Brain pericyte (primary cell): Measurements from ENCODE around the gene NEK6.

Experiments
- DNase-seq: peaks from one replicate; pipeline ENCODE4 v3.0.0-alpha.2; 2012; ENCODE audit warnings: low read depth, low spot score

NEK6 gene

GRCh38 chr9:124342776-124343485 lies 85.2 kb downstream of the NEK6 start:
- peak; percentile 92 for DNase-seq

- DNase-seq = no peak
Measured at GRCh38 chr9:124343533-124344290, 86.0 kb downstream of the NEK6 start.

- DNase-seq = no peak
Measured at GRCh38 chr9:124344291-124345050, 86.7 kb downstream of the NEK6 start.

- DNase-seq = no peak
Measured at GRCh38 chr9:124345063-124345462, 87.3 kb downstream of the NEK6 start.

- DNase-seq = no peak
Measured at GRCh38 chr9:124345751-124346281, 88.1 kb downstream of the NEK6 start.

- DNase-seq = no peak
Measured at GRCh38 chr9:124346347-124347163, 88.8 kb downstream of the NEK6 start.

- no peak for DNase-seq
Measured at GRCh38 chr9:124347206-124347967, 89.6 kb downstream of the NEK6 start.

- no peak for DNase-seq
Measured at GRCh38 chr9:124347968-124348358, 90.2 kb downstream of the NEK6 start.

- DNase-seq = no peak
Measured at GRCh38 chr9:124348363-124348762, 90.6 kb downstream of the NEK6 start.

GRCh38 chr9:124348831-124349230 lies 91.1 kb downstream of the NEK6 start:
- no peak for DNase-seq

GRCh38 chr9:124349267-124349666 lies 91.5 kb downstream of the NEK6 start:
- DNase-seq = no peak

- no peak for DNase-seq
Measured at GRCh38 chr9:124349675-124350493, 92.1 kb downstream of the NEK6 start.

- no peak for DNase-seq
Measured at GRCh38 chr9:124350494-124351263, 92.9 kb downstream of the NEK6 start.

GRCh38 chr9:124351672-124352468 lies 94.1 kb downstream of the NEK6 start:
- DNase-seq = no peak

GRCh38 chr9:124352616-124353015 lies 94.9 kb downstream of the NEK6 start:
- no peak for DNase-seq

GRCh38 chr9:124353166-124353768 lies 95.5 kb downstream of the NEK6 start:
- DNase-seq = no peak

- DNase-seq = no peak
Measured at GRCh38 chr9:124353811-124354274, 96.1 kb downstream of the NEK6 start.
